Duodenal mucosa (tissue), 2 donors: ENCODE measurements around the gene NUDT16.

Experiments
- H3K27ac ChIP-seq: one replicate; pipeline ENCODE4 v1.7.0; 2013; ENCODE audit warnings: low read depth, low read length
- H3K27me3 ChIP-seq, 2 donors: one replicate each; pipeline ENCODE4 v1.7.0; 2013; ENCODE audit warnings: low read length in 2 of 2, control low read depth in 1 of 2; ENCODE audit not compliant: insufficient read depth in 2 of 2, control insufficient read depth in 1 of 2
- H3K36me3 ChIP-seq, 2 donors: one replicate each; pipeline ENCODE4 v1.7.0; 2013; ENCODE audit warnings: low read length in 2 of 2, control low read depth in 1 of 2; ENCODE audit not compliant: insufficient read depth in 2 of 2, control insufficient read depth in 1 of 2
- H3K4me1 ChIP-seq, 2 donors: one replicate each; pipeline ENCODE4 v1.7.0; 2013; ENCODE audit warnings: low read length in 2 of 2, control low read depth in 1 of 2; ENCODE audit not compliant: insufficient read depth in 2 of 2, control insufficient read depth in 1 of 2
- H3K4me3 ChIP-seq, 2 donors: one replicate each; pipeline ENCODE4 v1.7.0; 2013; ENCODE audit warnings: low read length in 2 of 2, low read depth in 1 of 2
- H3K9ac ChIP-seq, 2 donors: one replicate each; pipeline ENCODE4 v1.7.0; 2013; ENCODE audit warnings: low read length in 2 of 2, low read depth in 1 of 2
- H3K9me3 ChIP-seq, 2 donors: one replicate each; pipeline ENCODE4 v1.7.0; 2013; ENCODE audit warnings: low read length in 2 of 2, control low read depth in 1 of 2; ENCODE audit not compliant: control insufficient read depth in 1 of 2

NUDT16 gene

DNA sequence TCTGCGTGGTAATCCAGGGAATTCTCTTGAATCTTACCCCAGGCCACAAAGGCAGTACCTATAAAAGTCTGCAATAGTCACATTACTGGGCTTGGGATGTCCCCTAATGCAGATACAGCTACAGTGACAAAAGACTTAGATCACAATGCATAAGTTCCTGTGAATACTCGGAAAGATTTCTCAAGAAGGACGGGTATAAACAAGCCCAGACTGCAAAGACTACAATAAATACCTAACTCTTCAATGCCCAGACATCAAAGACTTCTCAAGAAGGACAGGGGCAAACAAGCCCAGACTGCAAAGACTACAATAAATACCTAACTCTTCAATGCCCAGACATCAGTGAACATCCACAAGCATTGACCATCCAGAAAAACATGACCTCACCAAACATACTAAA, 50.9 kb downstream of the NUDT16 start:
- Histone ChIP-seq H3K27me3 (no peaks in the 10 kb centered on the region), H3K4me1 (no peaks in the 10 kb centered on the region), H3K4me3 (no peak overlapping the region), H3K9me3 (no peaks in the 10 kb centered on the region), H3K27ac (no peak overlapping the region), H3K9ac (no peak overlapping the region), H3K36me3 (no peaks in the 10 kb centered on the region)

DNA sequence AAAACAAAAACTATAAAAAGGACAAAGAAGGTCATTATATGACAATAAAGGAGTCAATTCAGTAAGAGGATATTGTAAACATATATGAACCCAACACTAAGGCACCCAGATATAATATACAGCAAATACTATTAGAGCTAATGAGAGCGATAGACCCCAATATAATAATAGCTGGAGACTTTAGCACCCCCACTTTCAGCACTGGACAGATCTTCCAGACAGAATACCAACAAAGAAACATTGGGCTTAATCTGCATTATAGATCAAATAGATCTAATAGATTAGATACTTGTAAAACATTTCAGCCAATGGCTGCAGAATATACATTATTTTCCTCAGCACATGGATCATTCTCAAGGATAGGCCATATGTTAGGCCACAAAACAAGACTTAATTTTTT, 53.4 kb downstream of the NUDT16 start:
- H3K9me3 ChIP-seq: no peaks in the 10 kb centered on the region
- no peaks in the 10 kb centered on the region for H3K27me3 ChIP-seq
- no peaks in the 10 kb centered on the region for H3K36me3 ChIP-seq
- no peak overlapping the region for H3K9ac ChIP-seq
- no peaks in the 10 kb centered on the region for H3K4me1 ChIP-seq
- H3K4me3 ChIP-seq: no peak overlapping the region
- no peak overlapping the region for H3K27ac ChIP-seq
